ENCODE measurements around the gene ADGRV1.

The ADGRV1 gene

DNA sequence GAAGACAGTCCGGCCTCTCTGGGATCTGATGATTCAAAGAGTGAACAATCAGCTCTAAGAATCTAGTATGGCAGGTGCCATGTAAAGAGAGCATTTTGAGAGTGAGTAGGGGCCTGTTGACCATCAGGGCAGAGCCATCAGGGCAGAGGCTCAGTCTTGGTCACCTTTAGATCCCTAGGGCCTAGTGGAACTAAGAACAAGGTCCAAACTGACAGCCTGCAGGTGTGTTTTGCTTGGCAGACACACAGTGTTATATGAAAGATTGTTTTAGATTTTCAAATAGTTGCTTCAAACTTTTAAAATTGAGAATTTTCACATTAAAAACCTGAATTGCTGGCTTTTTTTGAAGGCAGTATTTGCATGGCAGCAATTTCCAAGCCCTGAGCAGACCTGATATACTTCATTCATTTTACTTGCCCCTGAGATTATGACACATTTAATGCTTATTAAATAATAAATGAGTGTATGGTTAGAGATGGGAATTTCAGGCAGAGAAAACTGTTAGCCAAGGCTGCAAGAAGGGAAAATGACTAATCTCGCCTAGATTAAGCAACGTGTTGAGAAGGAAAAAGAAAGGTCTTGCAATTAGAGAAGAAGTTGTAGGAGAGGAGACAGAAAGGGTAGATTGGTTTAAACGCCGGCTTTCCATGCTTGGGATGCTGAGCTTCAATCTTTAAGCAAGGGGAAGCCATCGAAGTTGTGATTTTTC lies 544.9 kb downstream of the ADGRV1 start:
- DNase-seq (ENCODE audit: extremely low read depth, insufficient read length) = no peak

DNA sequence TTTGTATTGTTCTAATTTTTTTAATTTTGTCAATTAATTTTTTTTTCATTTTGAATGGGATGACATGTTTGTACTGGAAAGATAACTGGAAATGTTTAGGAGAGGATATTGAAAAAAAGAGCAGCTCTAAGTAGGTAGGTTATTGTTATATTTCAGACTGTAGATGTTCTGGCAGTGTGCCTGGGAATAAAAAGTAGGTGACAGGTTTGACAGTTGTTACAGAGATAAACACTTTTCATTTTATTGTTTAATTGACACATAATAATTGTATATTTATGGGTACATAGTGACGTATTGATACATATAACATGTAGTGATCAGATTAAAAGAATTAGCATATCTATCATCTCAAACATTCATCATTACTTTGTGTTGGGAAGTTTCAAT lies 545.5 kb downstream of the ADGRV1 start:
- no peaks in the 10 kb centered on the region for H3K27me3 ChIP-seq (replicated peaks; ENCODE audit: control insufficient read depth, insufficient read depth, low read length)
- no peaks in the 10 kb centered on the region for H3K36me3 ChIP-seq (ENCODE audit: control insufficient read depth, insufficient read depth, low read length)
- no peak for DNase-seq (ENCODE audit: extremely low read depth, insufficient read length)
- TF ChIP-seq, protein P1, sequence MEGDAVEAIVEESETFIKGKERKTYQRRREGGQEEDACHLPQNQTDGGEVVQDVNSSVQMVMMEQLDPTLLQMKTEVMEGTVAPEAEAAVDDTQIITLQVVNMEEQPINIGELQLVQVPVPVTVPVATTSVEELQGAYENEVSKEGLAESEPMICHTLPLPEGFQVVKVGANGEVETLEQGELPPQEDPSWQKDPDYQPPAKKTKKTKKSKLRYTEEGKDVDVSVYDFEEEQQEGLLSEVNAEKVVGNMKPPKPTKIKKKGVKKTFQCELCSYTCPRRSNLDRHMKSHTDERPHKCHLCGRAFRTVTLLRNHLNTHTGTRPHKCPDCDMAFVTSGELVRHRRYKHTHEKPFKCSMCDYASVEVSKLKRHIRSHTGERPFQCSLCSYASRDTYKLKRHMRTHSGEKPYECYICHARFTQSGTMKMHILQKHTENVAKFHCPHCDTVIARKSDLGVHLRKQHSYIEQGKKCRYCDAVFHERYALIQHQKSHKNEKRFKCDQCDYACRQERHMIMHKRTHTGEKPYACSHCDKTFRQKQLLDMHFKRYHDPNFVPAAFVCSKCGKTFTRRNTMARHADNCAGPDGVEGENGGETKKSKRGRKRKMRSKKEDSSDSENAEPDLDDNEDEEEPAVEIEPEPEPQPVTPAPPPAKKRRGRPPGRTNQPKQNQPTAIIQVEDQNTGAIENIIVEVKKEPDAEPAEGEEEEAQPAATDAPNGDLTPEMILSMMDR (IDR thresholded peaks at IDR 0.05; ENCODE audit: insufficient read depth, low read length, poor library complexity, severe bottlenecking) = no peak
- no peak overlapping the region for H3K4me3 ChIP-seq (replicated peaks; ENCODE audit: low read depth, low read length)

More for the DNA sequence above, 544.9 kb downstream of the ADGRV1 start:
- no peaks in the 10 kb centered on the region for H3K27me3 ChIP-seq (replicated peaks; ENCODE audit: control insufficient read depth, insufficient read depth, low read length)
- no peak overlapping the region for H3K4me3 ChIP-seq (replicated peaks; ENCODE audit: low read depth, low read length)
- no peaks in the 10 kb centered on the region for H3K36me3 ChIP-seq (ENCODE audit: control insufficient read depth, insufficient read depth, low read length)
- TF ChIP-seq, protein P1 (IDR thresholded peaks at IDR 0.05; ENCODE audit: insufficient read depth, low read length, poor library complexity, severe bottlenecking) = no peak

DNA sequence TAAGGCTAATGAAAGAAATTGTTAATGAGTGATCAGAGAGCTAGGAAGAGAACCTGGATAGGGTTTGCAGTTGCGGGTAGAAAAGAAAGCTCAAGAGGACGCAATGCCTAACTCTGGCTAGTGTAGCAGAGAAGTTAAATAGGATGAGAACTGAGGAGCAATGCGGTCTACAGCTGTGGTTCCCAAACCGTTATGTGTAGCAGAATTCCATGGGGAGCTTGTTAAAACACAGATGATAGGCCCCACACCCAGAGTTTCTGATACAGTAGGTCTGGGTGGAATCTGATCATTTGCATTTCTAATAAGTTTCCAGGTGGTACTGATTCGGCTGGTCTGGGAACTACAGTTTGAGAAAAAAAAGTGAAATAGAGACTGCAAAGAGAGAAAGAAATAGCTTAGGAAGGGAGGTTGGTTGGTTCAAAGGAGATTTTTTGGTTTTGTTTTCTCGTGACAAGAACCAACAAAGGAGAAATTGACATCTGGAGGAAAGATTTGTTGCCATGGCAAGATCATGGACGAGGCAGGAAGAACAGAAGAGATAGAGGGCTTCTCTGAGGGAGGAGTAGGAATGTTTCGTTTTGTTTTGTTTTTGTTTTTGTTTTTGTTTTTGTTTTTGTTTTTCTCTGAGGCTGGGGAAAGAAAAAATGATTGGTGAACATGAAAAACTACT lies 548.4 kb downstream of the ADGRV1 start:
- no peaks in the 10 kb centered on the region for H3K36me3 ChIP-seq (ENCODE audit: control insufficient read depth, insufficient read depth, low read length)
- no peak for DNase-seq (ENCODE audit: extremely low read depth, insufficient read length)
- no peak overlapping the region for H3K4me3 ChIP-seq (replicated peaks; ENCODE audit: low read depth, low read length)
- TF ChIP-seq, protein P1 (IDR thresholded peaks at IDR 0.05; ENCODE audit: insufficient read depth, low read length, poor library complexity, severe bottlenecking) = no peak
- no peaks in the 10 kb centered on the region for H3K27me3 ChIP-seq (replicated peaks; ENCODE audit: control insufficient read depth, insufficient read depth, low read length)

DNA sequence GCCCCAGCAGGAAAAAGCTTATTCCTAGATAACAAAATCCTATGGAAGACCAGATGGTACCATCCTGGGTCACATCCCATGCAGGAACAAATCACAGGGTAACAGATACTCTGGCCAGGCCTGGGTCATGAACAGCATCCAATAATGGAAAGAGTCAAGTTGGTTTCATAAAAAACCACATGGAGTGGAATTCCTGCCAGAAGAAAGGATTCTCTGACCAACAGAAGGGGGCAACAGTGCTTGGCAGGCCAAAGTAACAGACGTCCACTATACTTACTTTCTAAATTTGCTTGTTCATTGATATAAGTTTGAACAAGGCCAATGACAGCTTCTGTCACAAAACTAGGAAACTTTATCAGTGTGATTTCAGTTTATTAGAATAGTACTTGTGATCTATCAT lies 551.0 kb downstream of the ADGRV1 start:
- no peaks in the 10 kb centered on the region for H3K36me3 ChIP-seq (ENCODE audit: control insufficient read depth, insufficient read depth, low read length)
- no peak for DNase-seq (ENCODE audit: extremely low read depth, insufficient read length)
- no peaks in the 10 kb centered on the region for H3K27me3 ChIP-seq (replicated peaks; ENCODE audit: control insufficient read depth, insufficient read depth, low read length)
- TF ChIP-seq, protein P1 (IDR thresholded peaks at IDR 0.05; ENCODE audit: insufficient read depth, low read length, poor library complexity, severe bottlenecking) = no peak
- no peak overlapping the region for H3K4me3 ChIP-seq (replicated peaks; ENCODE audit: low read depth, low read length)

DNA sequence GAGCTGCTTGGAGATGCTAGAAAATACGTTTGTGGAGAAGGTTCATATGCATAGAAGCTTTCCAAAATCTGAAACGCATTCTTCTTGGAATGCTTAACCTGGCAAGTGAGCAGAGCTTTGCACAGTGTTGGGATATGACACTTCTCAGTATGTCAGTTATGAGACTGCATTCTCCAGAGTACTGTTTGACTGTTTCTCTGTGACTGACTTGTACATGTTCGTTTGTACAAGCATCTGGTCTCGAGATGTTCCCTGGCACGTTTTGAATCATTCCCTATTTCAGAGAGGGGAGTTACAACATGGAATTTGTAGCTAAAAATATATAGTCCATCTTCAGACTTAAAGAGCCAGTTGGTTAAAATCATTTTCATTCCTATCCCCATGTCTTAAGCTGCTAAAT lies 552.1 kb downstream of the ADGRV1 start:
- no peak overlapping the region for H3K4me3 ChIP-seq (replicated peaks; ENCODE audit: low read depth, low read length)
- no peak for DNase-seq (ENCODE audit: extremely low read depth, insufficient read length)
- H3K27me3 ChIP-seq (replicated peaks; ENCODE audit: control insufficient read depth, insufficient read depth, low read length) = no peaks in the 10 kb centered on the region
- no peaks in the 10 kb centered on the region for H3K36me3 ChIP-seq (ENCODE audit: control insufficient read depth, insufficient read depth, low read length)
- TF ChIP-seq, protein P1 (IDR thresholded peaks at IDR 0.05; ENCODE audit: insufficient read depth, low read length, poor library complexity, severe bottlenecking) = no peak

All from GM06990 (cell line).